GM23248 (cell line): ENCODE measurements around the gene QPRT. TPM values are rescaled to one million over a fixed set of nuclear protein-coding genes. Genes with fewer than 3 reads are reported as not detected.
"Not testable (repeated sequence)": the region's sequence is repeated elsewhere in the genome, so short reads cannot be mapped to it uniquely, and the experiment has no call there.

Experiments
- DNase-seq: peaks from one replicate; pipeline ENCODE4 v3.0.0-alpha.2; 2015
- H2AFZ ChIP-seq: fragments of 200-600 bp; sonication (generic); 2 replicates; pipeline ENCODE4 v1.6.1; 2016; ENCODE audit warnings: antibody characterized with exemption
- H3F3A ChIP-seq: fragments of 200-600 bp; sonication (generic); 2 replicates; pipeline ENCODE4 v1.6.1; 2016; ENCODE audit warnings: mild to moderate bottlenecking, antibody characterized with exemption, mixed run types; ENCODE audit not compliant: insufficient read depth
- H3K27ac ChIP-seq: fragments of 200-600 bp; sonication (generic); 2 replicates; pipeline ENCODE4 v1.5.1; 2016; ENCODE audit warnings: mild to moderate bottlenecking
- H3K27me3 ChIP-seq: fragments of 200-600 bp; sonication (generic); replicated peaks from 2 replicates; pipeline ENCODE4 v1.6.1; 2016; ENCODE audit warnings: mild to moderate bottlenecking; ENCODE audit not compliant: insufficient read depth
- H3K36me3 ChIP-seq: fragments of 200-600 bp; sonication (generic); 2 replicates; pipeline ENCODE4 v1.6.1; 2016; ENCODE audit warnings: low read depth, mild to moderate bottlenecking
- H3K4me1 ChIP-seq: fragments of 200-600 bp; sonication (generic); 2 replicates; pipeline ENCODE4 v1.6.1; 2016; ENCODE audit warnings: mild to moderate bottlenecking; ENCODE audit not compliant: insufficient read depth
- H3K4me2 ChIP-seq: fragments of 200-600 bp; sonication (generic); one replicate; pipeline ENCODE4 v1.6.1; 2016; ENCODE audit warnings: mild to moderate bottlenecking; ENCODE audit not compliant: unreplicated experiment
- H3K4me3 ChIP-seq: fragments of 200-600 bp; sonication (generic); 2 replicates; pipeline ENCODE4 v1.5.1; 2016; ENCODE audit warnings: mild to moderate bottlenecking
- H3K79me2 ChIP-seq: fragments of 200-600 bp; sonication (generic); 2 replicates; pipeline ENCODE4 v1.6.1; 2016; ENCODE audit warnings: mild to moderate bottlenecking; ENCODE audit not compliant: insufficient read depth
- H3K9ac ChIP-seq: fragments of 200-600 bp; sonication (generic); 2 replicates; pipeline ENCODE4 v1.6.1; 2016; ENCODE audit warnings: mild to moderate bottlenecking
- H3K9me2 ChIP-seq: fragments of 200-600 bp; sonication (generic); 2 replicates; pipeline ENCODE4 v1.6.1; 2016; ENCODE audit warnings: mixed run types, mild to moderate bottlenecking, moderate library complexity; ENCODE audit not compliant: insufficient read depth
- H3K9me3 ChIP-seq: fragments of 200-600 bp; sonication (generic); one replicate; pipeline ENCODE4 v1.6.1; 2017; ENCODE audit warnings: low read depth
- H4K20me1 ChIP-seq: fragments of 200-600 bp; sonication (generic); 2 replicates; pipeline ENCODE4 v1.6.0; 2016; ENCODE audit not compliant: insufficient read depth
- EZH2 ChIP-seq: fragments of 200-600 bp; sonication (generic); IDR thresholded peaks from 2 replicates; pipeline ENCODE4 v1.6.1; 2018; ENCODE audit warnings: antibody characterized with exemption, mild to moderate bottlenecking; ENCODE audit not compliant: insufficient read depth, poor library complexity, severe bottlenecking
- EZH2phosphoT487 ChIP-seq: fragments of 200-600 bp; sonication (generic); IDR thresholded peaks from 2 replicates; pipeline ENCODE4 v1.6.1; 2018; ENCODE audit warnings: antibody characterized with exemption, moderate library complexity, mild to moderate bottlenecking, low read depth; ENCODE audit not compliant: insufficient read depth
- WGBS, 2 experiments: methylation state at CpG; one replicate each; pipeline ENCODE4 v1.1.6; 2015 to 2017; ENCODE audit warnings: low lambda C conversion rate in 2 of 2, low coverage in 1 of 2; ENCODE audit errors: missing lambda C conversion rate in 2 of 2; 5-methylcytosine and 5-hydroxymethylcytosine counted together
- in situ Hi-C: fragments of 300-500 bp; cut with MboI; formaldehyde crosslinking; loops from 2 replicates; pipeline ENCODE4 v1.15.0; 2020
- polyA plus RNA-seq: library from polyadenylated mRNA; unstranded; fragments of >200 nt; fragmentation: Nextera tagmentation; extraction: Ambion mirVana; gene quantifications from 2 replicates; pipeline ENCODE4 v1.2.1, GENCODE V29; 2016
- total RNA-seq: library from RNA; depleted of rRNA; stranded (reverse); fragments of >200 nt; shearing (Covaris generic); gene quantifications from 2 replicates; pipeline ENCODE4 v1.2.3, GENCODE V29; 2014

Gene QPRT
- total and polyA plus RNA-seq, 2 experiments from 2014 or later = 0.32 to 0.85 TPM

DNA sequence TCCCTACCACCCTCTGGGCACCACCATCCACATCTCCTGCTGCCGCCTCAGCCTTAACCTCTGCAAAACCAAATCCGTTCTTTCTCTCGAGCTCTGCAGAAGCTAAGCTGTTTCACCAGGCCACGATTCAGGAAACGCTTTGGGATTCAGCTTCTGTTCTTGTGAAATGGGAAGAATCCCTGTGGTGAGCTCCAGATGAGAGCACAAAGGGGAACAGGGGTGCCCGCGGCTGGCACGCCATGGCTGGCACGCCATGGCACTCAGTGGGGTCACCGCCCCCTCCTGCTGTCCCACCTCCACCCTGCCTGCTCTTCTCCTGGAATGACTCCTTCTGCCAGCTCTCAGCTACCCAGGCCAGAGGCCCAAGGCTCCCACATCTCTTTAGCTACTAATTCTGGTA, 5.7 kb downstream of the QPRT start:
- no peaks in the 10 kb centered on the region for H3K9me3 ChIP-seq
- H3K36me3 ChIP-seq = no peaks in the 10 kb centered on the region
- H3K4me2 ChIP-seq = no peak overlapping the region
- no peak for DNase-seq
- in situ Hi-C loops = no loop called here
- no peaks in the 10 kb centered on the region for H4K20me1 ChIP-seq
- 85 to 88% methylated on average over 10 of the region's 10 CpGs for WGBS, 2 experiments
- H3K27ac ChIP-seq = no peak overlapping the region
- no peak overlapping the region for H3K4me3 ChIP-seq
- no peak overlapping the region for H2AFZ ChIP-seq
- TF ChIP-seq EZH2phosphoT487 (no peak), EZH2 (no peak)
- no peaks in the 10 kb centered on the region for H3K27me3 ChIP-seq
- H3K9ac ChIP-seq = no peak overlapping the region
- no peaks in the 10 kb centered on the region for H3F3A ChIP-seq
- no peaks in the 10 kb centered on the region for H3K79me2 ChIP-seq
- H3K4me1 ChIP-seq = no peaks in the 10 kb centered on the region
- H3K9me2 ChIP-seq = no peaks in the 10 kb centered on the region

DNA sequence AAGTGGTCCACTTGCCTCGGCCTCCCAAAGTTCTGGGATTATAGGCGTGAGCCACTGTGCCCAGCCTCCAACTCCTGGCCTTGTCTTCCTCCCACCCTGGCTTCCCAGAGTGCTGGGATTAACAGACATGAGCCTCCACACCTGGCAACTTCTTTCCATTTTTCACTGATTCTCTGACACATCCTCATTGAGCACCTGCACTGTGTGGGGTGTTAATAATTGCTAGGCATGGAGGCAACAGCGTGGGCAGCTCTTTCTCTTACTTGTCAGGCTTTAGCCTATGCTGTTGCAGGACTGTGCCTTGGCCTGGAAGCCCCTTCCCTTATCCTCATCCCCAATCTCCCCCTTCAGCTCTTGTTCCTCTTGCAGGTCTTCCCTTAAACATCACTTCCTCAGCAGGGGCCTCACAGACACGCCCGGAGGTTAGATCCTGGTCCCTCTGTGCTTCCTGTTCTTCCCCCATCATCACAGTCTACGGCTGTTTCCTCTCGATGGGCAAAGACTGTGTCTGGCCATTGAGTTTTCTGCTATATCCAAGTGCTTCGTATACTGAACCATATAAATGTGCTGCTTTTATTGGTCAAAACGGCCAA, 7.9 kb downstream of the QPRT start:
- Histone ChIP-seq H3K4me1 (no peaks in the 10 kb centered on the region), H2AFZ (no peak overlapping the region), H3K27me3 (no peaks in the 10 kb centered on the region), H3K9ac (no peak overlapping the region), H3F3A (no peaks in the 10 kb centered on the region), H3K36me3 (no peaks in the 10 kb centered on the region), H3K9me3 (no peaks in the 10 kb centered on the region), H3K27ac (no peak overlapping the region), H3K79me2 (no peaks in the 10 kb centered on the region), H3K9me2 (no peaks in the 10 kb centered on the region), H3K4me3 (no peak overlapping the region), H3K4me2 (no peak overlapping the region), H4K20me1 (no peaks in the 10 kb centered on the region)
- in situ Hi-C loops = no loop called here
- DNase-seq = no peak
- TF ChIP-seq EZH2 (no peak), EZH2phosphoT487 (no peak)
- 76 to 77% methylated on average over 9 of the region's 9 CpGs for WGBS, 2 experiments

DNA sequence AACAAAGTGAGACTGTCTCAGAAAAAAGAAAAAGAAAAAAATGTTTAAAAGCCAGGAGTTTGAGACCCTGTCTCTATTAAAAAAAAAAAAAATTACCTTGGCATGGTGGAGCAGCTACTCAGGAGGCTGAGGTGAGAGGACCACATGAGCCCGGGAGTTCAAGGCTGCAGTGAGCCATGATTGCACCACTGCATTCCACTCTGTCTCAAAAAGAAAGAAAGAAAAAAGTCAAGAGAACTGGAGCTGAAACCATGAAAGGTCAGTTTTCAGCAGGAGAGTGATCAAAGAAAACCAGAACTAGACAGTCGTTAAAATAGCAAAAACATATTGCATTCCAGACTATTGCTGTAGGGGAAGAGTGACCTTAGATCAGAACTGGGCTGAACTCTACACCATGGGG, 8.8 kb downstream of the QPRT start:
- Histone ChIP-seq H3K27me3 (no peaks in the 10 kb centered on the region), H3K4me3 (no peak overlapping the region), H4K20me1 (no peaks in the 10 kb centered on the region), H3K36me3 (no peaks in the 10 kb centered on the region), H3K9me2 (no peaks in the 10 kb centered on the region), H3F3A (no peaks in the 10 kb centered on the region), H2AFZ (no peak overlapping the region), H3K9me3 (no peaks in the 10 kb centered on the region), H3K4me1 (no peaks in the 10 kb centered on the region), H3K79me2 (no peaks in the 10 kb centered on the region), H3K27ac (no peak overlapping the region), H3K9ac (no peak overlapping the region), H3K4me2 (no peak overlapping the region)
- WGBS, 2 experiments = 71 to 74% methylated on average over 2 of the region's 2 CpGs
- DNase-seq = no peak
- in situ Hi-C loops = no loop called here
- TF ChIP-seq EZH2 = no peak
- TF ChIP-seq EZH2phosphoT487 = no peak

DNA sequence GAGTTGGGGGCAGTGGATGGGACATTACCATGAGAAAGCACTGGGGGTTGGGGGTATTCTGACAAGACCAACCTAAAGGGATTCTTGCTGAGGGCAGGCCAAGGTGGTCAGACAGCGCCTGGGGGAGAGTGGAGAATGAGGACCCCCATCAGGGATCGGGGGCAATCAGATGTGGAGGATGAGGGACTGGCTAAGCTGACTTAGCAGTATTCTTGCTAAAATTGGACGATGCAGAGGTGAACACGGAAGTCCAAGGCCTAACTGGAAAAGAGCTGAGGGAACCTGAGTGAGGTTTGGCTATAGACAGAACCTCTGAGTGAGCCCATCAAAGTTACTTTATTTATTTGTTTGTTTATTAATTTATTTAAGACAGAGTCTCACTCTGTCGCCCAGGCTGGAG, 9.2 kb downstream of the QPRT start:
- H3K9me3 ChIP-seq = no peaks in the 10 kb centered on the region
- H3K79me2 ChIP-seq = no peaks in the 10 kb centered on the region
- no peak overlapping the region for H3K9ac ChIP-seq
- H3F3A ChIP-seq = no peaks in the 10 kb centered on the region
- H3K36me3 ChIP-seq = no peaks in the 10 kb centered on the region
- no peak overlapping the region for H3K27ac ChIP-seq
- DNase-seq = no peak
- H4K20me1 ChIP-seq = no peaks in the 10 kb centered on the region
- no peak overlapping the region for H3K4me3 ChIP-seq
- TF ChIP-seq EZH2phosphoT487 (no peak), EZH2 (no peak)
- WGBS, 2 experiments = 66 to 69% methylated on average over 5 of the region's 5 CpGs
- in situ Hi-C loops = no loop called here
- no peaks in the 10 kb centered on the region for H3K27me3 ChIP-seq
- no peaks in the 10 kb centered on the region for H3K4me1 ChIP-seq
- H3K4me2 ChIP-seq = no peak overlapping the region
- no peak overlapping the region for H2AFZ ChIP-seq
- no peaks in the 10 kb centered on the region for H3K9me2 ChIP-seq

DNA sequence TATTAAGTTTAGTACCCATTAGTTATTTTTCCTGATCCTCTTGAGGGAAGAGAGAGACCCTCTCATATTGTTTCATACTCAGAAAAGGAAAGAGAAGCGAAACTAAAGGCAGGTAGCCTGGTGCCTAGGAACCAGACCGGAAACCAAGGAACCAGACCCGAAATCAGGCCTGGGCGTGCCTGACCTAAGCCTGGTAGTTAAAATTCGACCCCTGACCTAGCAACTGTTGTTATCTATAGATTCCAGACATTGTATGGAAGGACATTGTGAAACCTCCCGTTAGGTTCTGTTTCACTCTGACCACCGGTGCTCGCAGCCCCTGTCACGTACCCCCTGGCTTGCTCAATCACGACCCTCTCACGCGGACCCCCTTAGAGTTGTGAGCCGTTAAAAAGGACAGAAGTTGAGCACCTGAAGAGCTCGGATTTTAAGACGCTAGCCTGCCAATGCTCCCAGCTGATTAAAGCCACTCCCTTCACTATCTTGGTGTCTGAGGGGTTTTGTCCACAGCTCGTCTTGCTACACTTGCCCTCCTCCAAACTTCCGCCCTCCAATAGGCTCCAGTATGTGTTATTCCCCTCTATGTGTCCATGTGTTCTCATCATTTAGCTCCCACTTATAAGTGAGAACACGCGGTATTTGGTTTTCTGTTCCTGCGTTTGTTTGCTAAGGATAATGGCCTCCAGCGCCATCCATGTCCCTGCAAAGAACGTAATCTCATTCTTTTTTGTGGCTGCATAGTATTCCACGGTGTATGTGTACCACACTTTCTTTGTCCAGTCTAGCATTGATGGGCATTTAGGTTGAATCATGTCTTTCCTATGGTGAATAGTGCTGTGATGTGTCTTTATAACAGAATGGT, 10.7 kb downstream of the QPRT start:
- 90 to 91% methylated on average over 21 to 23 of the region's 23 CpGs for WGBS, 2 experiments
- H3K4me3 ChIP-seq, H3F3A ChIP-seq, H3K4me2 ChIP-seq, H3K9me3 ChIP-seq, H4K20me1 ChIP-seq, H3K27ac ChIP-seq, H3K36me3 ChIP-seq, H3K9me2 ChIP-seq, H3K27me3 ChIP-seq, H3K4me1 ChIP-seq, H3K79me2 ChIP-seq, DNase-seq, H3K9ac ChIP-seq, H2AFZ ChIP-seq, in situ Hi-C loops: not testable (repeated sequence)

DNA sequence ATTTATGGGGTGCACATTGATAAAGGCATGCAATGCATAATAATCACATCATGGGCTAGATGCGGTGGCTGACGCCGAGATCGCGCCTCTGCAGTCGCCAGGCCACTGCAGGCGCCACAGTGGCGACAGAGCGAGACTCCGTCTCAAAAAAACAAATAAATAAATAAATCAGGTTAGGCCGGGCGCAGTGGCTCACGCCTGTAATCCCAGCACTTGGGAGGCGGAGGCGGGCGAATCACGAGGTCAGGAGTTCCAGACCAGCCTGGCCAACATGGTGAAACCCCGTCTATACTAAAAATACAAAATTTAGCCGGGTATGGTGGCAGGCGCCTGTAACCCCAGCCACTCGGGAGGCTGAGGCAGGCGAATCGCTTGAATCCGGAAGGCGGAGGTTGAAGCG, 13.6 kb downstream of the QPRT start:
- H3K36me3 ChIP-seq, in situ Hi-C loops: not testable (repeated sequence)

More for the DNA sequence above, 13.6 kb downstream of the QPRT start:
- H3K4me1 ChIP-seq, H3K9me2 ChIP-seq, H3K27ac ChIP-seq, H3K9me3 ChIP-seq, H3K4me2 ChIP-seq, H3K9ac ChIP-seq, H2AFZ ChIP-seq, H3K4me3 ChIP-seq, H3K27me3 ChIP-seq, DNase-seq, H3F3A ChIP-seq, H4K20me1 ChIP-seq, H3K79me2 ChIP-seq: not testable (repeated sequence)
- 96 to 98% methylated on average over 26 of the region's 26 CpGs for WGBS, 2 experiments
